ENCODE results near the gene IFNGR1. TPM values are rescaled to one million over a fixed set of nuclear protein-coding genes. Genes with fewer than 3 reads are reported as not detected.

IFNGR1 gene
- total RNA-seq, 1 donor from 2014 or later, result 38.3 TPM

DNA sequence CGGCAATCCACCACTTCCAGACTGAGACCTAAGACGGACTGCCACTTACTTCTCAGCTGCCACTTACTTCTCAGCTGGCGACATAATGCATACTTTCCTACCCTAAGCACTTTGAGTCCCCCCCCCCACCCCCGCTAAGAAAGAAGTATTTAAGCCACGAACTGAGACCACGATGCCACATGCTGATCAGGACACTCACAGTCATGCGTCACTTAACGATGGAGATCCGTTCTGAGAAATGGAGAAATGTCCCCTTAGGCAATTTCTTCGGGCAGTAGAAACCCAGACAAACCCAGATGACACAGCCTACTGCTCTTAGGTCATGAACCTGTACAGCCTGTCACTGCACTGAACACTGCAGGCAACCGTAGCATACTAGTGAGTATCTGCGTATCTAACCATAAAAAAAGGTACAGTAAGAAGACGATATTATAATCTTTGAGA, 690 bp downstream of the IFNGR1 start:
- H3K27me3 ChIP-seq (ENCODE audit: insufficient read depth, low read length), result no peaks in the 10 kb centered on the region
- peak overlapping the region; percentile 90 for H3K4me2 ChIP-seq (ENCODE audit: low read length)
- no peaks in the 10 kb centered on the region for H3K36me3 Mint-ChIP-seq (ENCODE audit: low read depth, unreplicated experiment)
- no peaks in the 10 kb centered on the region for H3K36me3 ChIP-seq (ENCODE audit: insufficient read depth, low read length)
- H3K9me3 ChIP-seq (ENCODE audit: insufficient read depth, low read depth, low read length), result no peaks in the 10 kb centered on the region
- DNase-seq (ENCODE audit: low read depth) (peak; percentile 57), FAIRE-seq (no peak)
- peak overlapping the region; percentile 97 for H3K4me3 ChIP-seq (ENCODE audit: insufficient read depth, low read depth, low read length)
- H3K27ac ChIP-seq (ENCODE audit: low read depth, low read length), result peak overlapping the region; percentile 93
- H3K9ac ChIP-seq (ENCODE audit: low read length), result peak overlapping the region; percentile 96
- H3K4me3 Mint-ChIP-seq (ENCODE audit: unreplicated experiment), result peak overlapping the region; percentile 100
- H4K20me1 ChIP-seq (ENCODE audit: insufficient read depth, low read length), result peaks cover 38% of the 10 kb centered on the region
- peaks cover 12% of the 10 kb centered on the region for H3K4me1 ChIP-seq (ENCODE audit: insufficient read depth, low read length)
- H3K4me1 Mint-ChIP-seq (ENCODE audit: low read depth, unreplicated experiment), result peaks cover 22% of the 10 kb centered on the region
- H3K27ac Mint-ChIP-seq (ENCODE audit: unreplicated experiment), result peak overlapping the region; percentile 95
- no peaks in the 10 kb centered on the region for H3K9me3 Mint-ChIP-seq (ENCODE audit: unreplicated experiment)
- no peak for TF ChIP-seq EZH2 (IDR thresholded peaks at IDR 0.05; ENCODE audit: insufficient read depth, low read length)
- TF ChIP-seq, protein P1, sequence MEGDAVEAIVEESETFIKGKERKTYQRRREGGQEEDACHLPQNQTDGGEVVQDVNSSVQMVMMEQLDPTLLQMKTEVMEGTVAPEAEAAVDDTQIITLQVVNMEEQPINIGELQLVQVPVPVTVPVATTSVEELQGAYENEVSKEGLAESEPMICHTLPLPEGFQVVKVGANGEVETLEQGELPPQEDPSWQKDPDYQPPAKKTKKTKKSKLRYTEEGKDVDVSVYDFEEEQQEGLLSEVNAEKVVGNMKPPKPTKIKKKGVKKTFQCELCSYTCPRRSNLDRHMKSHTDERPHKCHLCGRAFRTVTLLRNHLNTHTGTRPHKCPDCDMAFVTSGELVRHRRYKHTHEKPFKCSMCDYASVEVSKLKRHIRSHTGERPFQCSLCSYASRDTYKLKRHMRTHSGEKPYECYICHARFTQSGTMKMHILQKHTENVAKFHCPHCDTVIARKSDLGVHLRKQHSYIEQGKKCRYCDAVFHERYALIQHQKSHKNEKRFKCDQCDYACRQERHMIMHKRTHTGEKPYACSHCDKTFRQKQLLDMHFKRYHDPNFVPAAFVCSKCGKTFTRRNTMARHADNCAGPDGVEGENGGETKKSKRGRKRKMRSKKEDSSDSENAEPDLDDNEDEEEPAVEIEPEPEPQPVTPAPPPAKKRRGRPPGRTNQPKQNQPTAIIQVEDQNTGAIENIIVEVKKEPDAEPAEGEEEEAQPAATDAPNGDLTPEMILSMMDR (IDR thresholded peaks at IDR 0.05; ENCODE audit: insufficient read depth, low read depth, low read length), result no peak
- peaks cover 57% of the 10 kb centered on the region for H3K79me2 ChIP-seq (ENCODE audit: insufficient read depth, low read length)
- H3K27me3 Mint-ChIP-seq (ENCODE audit: low read depth, unreplicated experiment), result no peaks in the 10 kb centered on the region
- H2AFZ ChIP-seq (ENCODE audit: low read depth, low read length), result peak overlapping the region; percentile 98

DNA sequence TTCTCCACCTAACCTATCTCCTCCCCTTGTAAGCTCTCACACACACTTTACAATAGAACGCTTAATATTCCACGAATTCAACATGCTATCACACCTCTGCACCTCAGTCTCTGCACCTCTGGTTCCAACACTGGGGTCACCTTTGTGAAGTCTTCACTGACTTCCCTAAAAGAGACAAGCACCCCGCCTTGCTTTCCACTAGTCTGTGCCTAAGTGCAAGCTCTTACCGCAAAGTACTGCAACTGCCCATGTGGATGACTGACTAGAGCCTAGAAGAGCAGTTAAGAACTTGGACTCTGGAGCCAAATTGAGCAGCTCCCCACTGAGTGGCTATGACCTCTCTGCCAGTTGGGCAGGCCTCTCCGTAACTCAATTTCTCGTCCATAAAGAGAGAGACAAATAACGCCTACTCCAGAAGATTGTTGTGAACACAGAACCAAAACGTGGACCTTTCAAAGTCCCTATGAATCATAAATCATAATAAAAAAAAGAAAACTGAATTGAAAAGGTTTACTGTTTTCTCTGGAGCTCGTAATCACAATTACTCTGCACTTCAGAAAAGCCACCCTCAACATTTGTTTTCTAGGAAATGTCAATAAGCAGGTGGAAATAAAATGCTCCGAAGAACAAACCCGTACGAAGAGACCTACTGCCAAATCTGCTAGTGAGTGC, 1.2 kb downstream of the IFNGR1 start:
- peak overlapping the region; percentile 100 for H3K4me3 Mint-ChIP-seq (ENCODE audit: unreplicated experiment)
- FAIRE-seq, result no peak
- peak overlapping the region; percentile 97 for H3K4me3 ChIP-seq (ENCODE audit: insufficient read depth, low read depth, low read length)
- no peaks in the 10 kb centered on the region for H3K9me3 Mint-ChIP-seq (ENCODE audit: unreplicated experiment)
- H2AFZ ChIP-seq (ENCODE audit: low read depth, low read length), result no peak overlapping the region
- H3K36me3 ChIP-seq (ENCODE audit: insufficient read depth, low read length), result no peaks in the 10 kb centered on the region
- peaks cover 22% of the 10 kb centered on the region for H3K4me1 Mint-ChIP-seq (ENCODE audit: low read depth, unreplicated experiment)
- H3K4me2 ChIP-seq (ENCODE audit: low read length), result peak overlapping the region; percentile 90
- H3K27ac Mint-ChIP-seq (ENCODE audit: unreplicated experiment), result peak overlapping the region; percentile 95
- H3K36me3 Mint-ChIP-seq (ENCODE audit: low read depth, unreplicated experiment), result no peaks in the 10 kb centered on the region
- peak; percentile 15 for DNase-seq (ENCODE audit: low read depth)
- TF ChIP-seq EZH2 (IDR thresholded peaks at IDR 0.05; ENCODE audit: insufficient read depth, low read length), result no peak
- TF ChIP-seq, protein P1 (IDR thresholded peaks at IDR 0.05; ENCODE audit: insufficient read depth, low read depth, low read length), result no peak
- peak overlapping the region; percentile 96 for H3K9ac ChIP-seq (ENCODE audit: low read length)
- H3K27me3 ChIP-seq (ENCODE audit: insufficient read depth, low read length), result no peaks in the 10 kb centered on the region
- H3K9me3 ChIP-seq (ENCODE audit: insufficient read depth, low read depth, low read length), result no peaks in the 10 kb centered on the region
- H3K27ac ChIP-seq (ENCODE audit: low read depth, low read length), result peak overlapping the region; percentile 93
- H3K79me2 ChIP-seq (ENCODE audit: insufficient read depth, low read length), result peaks cover 62% of the 10 kb centered on the region
- H3K4me1 ChIP-seq (ENCODE audit: insufficient read depth, low read length), result peaks cover 12% of the 10 kb centered on the region
- H4K20me1 ChIP-seq (ENCODE audit: insufficient read depth, low read length), result peaks cover 42% of the 10 kb centered on the region
- no peaks in the 10 kb centered on the region for H3K27me3 Mint-ChIP-seq (ENCODE audit: low read depth, unreplicated experiment)
